Heart right ventricle (tissue), 16 donors: ENCODE measurements around the gene CCDC190. TPM values are rescaled to one million over a fixed set of nuclear protein-coding genes. Genes with fewer than 3 reads are reported as not detected.
"Not testable (repeated sequence)": the region's sequence is repeated elsewhere in the genome, so short reads cannot be mapped to it uniquely, and the experiment has no call there.

Experiments
- ATAC-seq, 8 donors: fragments of 200-7000 bp; cut with Tn5 transposase; one replicate each; pipeline ENCODE4 v1.9.1; 2020; ENCODE audit warnings: mild to moderate bottlenecking in 8 of 8, moderate library complexity in 8 of 8, moderate number of reproducible peaks in 1 of 8
- DNase-seq, 2 donors: peaks; one replicate each; pipeline ENCODE4 v3.0.0-alpha.2; 2020
- H3K27ac ChIP-seq, 10 donors: fragments of 200-600 bp; sonication (generic) in 2 of 10; one replicate each; pipeline versions ENCODE4 v1.5.0 to v1.8.0; 2020 to 2022; ENCODE audit warnings: mild to moderate bottlenecking in 3 of 10
- H3K27me3 ChIP-seq, 7 donors: fragments of 200-600 bp; one replicate each; pipeline ENCODE4 v1.8.0; 2021 to 2022; ENCODE audit warnings: mild to moderate bottlenecking in 2 of 7
- H3K36me3 ChIP-seq, 9 donors: fragments of 200-600 bp; sonication (generic) in 1 of 9; one replicate each; pipeline versions ENCODE4 v1.5.0 to v1.8.0; 2020 to 2022; ENCODE audit warnings: mild to moderate bottlenecking in 2 of 9
- H3K4me1 ChIP-seq, 9 donors: fragments of 200-600 bp; sonication (generic) in 1 of 9; one replicate each; pipeline versions ENCODE4 v1.5.0 to v1.8.0; 2020 to 2022; ENCODE audit warnings: mild to moderate bottlenecking in 4 of 9
- H3K4me3 ChIP-seq, 10 donors: fragments of 200-600 bp; sonication (generic) in 2 of 10; one replicate each; pipeline versions ENCODE4 v1.5.0 to v1.8.0; 2020 to 2022; ENCODE audit warnings: mild to moderate bottlenecking in 7 of 10, moderate library complexity in 2 of 10
- H3K9me3 ChIP-seq, 11 donors: fragments of 200-600 bp in 10 of 11; sonication (generic) in 2 of 11; one replicate each; pipeline versions ENCODE4 v1.5.0 to v1.8.0; 2013 to 2022; ENCODE audit warnings: mild to moderate bottlenecking in 2 of 11, control low read depth in 1 of 11, moderate library complexity in 1 of 11
- WGBS, 2 donors: extraction: QIAGEN DNeasy Blood & Tissue Kit; methylation state at CpG; one replicate each; pipeline ENCODE4 v1.1.7; 2013; ENCODE audit warnings: inconsistent platforms in 1 of 2; 5-methylcytosine and 5-hydroxymethylcytosine counted together
- intact Hi-C, 10 donors: fragments of 100-400 bp; cut with DNase I; formaldehyde crosslinking; loops; one replicate each; pipeline versions ENCODE4 v1.11.1 to v1.14.2; 2022
- polyA plus RNA-seq, 2 donors: library from polyadenylated mRNA; stranded (reverse); fragments of 200-250 nt; gene quantifications; one replicate each; pipeline ENCODE4 v1.2.3, GENCODE V29; 2013
- total RNA-seq, 10 donors: library from RNA; stranded (reverse); fragmentation: NEBNext Ultra II Directional in 3 of 10; extraction: Animal tissue kit (Norgen Biotek cat#: 25700) in 3 of 10; gene quantifications; one replicate each; pipeline versions ENCODE4 v1.2.1 to v1.2.4, GENCODE V29; 2021 to 2023
- TF ChIP-seq, protein P1 (sequence below), 9 donors: fragments of 200-600 bp; sonication (generic) in 2 of 9; IDR thresholded peaks; one replicate each; pipeline versions ENCODE4 v1.5.0 to v1.8.0; 2021 to 2022; ENCODE audit warnings: antibody characterized with exemption in 9 of 9, mild to moderate bottlenecking in 5 of 9, moderate library complexity in 1 of 9
- donor health status: Arrhythmogenic right ventricular cardiomyopathy.
- donor health status: ischemic (EF 13 %, LVEDD 7.1; RV severe dilation, severe dysfunction).
- donor health status: healthy with polysubstance abuse.
- donor health status: DM: no; HTN: yes; CAD: no.
- donor health status: DM: no; HTN: no; CAD: no.
- donor health status: ischemic (EF 25% LVEDD 6.9; RV normal size, moderate dysfunction).
- donor health status: ischemic (EF 25% LVEDD 5.7; RV mildly dilated, moderate dysfunction).
- donor health status: healthy.
- donor health status: DM: yes; HTN: yes; CAD: no.
- donor health status: Ischemic cardiomyopathy.
- donor health status: ischemic (EF 35%, LVEDD 5.7; RV mildly dilated, moderate dysfunction).
- donor health status: nonischemic (EF 11% LVEDD 7.7; RV severe dilation, severe dysfunction).
- donor health status: DM: yes; HTN: yes; CAD: no.
- donor health status: PGD.
- donor health status: ischemic (EF 29% LVEDD 5.4; RV normal size, mild dysfunction).
- donor health status: nonischemic (EF 23%, LVEDD 6.1; RV moderate dilation, normal function).

CCDC190 gene
- total and polyA plus RNA-seq, 12 donors = 0.07 to 1.2 (median 0.30) TPM

DNA sequence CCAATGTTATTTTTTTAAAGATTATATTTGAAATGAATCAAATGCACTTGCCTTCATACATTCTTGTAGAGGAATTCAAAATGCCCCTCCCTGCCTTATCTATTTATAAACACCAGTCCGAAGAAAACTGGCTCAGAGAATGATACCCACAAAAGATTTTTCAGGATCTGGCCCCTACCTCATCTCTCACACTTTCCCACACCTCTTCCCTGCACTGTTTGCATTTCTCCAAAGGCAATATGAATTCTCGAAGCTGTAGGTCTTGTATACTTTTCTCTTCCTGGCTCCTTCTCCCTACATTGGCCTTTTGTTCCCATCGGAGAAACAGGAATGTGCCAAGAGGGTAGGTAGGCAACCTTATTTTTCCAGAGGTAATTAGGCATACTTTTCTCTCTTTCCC lies 12.0 kb upstream of the CCDC190 start:
- no peak overlapping the region for H3K27ac ChIP-seq
- WGBS, 2 donors = 52 to 56% methylated on average over 3 of the region's 3 CpGs
- H3K27me3 ChIP-seq = peaks cover 0 to 10% (median 0%) of the 10 kb centered on the region in 7 donors
- TF ChIP-seq, protein P1, sequence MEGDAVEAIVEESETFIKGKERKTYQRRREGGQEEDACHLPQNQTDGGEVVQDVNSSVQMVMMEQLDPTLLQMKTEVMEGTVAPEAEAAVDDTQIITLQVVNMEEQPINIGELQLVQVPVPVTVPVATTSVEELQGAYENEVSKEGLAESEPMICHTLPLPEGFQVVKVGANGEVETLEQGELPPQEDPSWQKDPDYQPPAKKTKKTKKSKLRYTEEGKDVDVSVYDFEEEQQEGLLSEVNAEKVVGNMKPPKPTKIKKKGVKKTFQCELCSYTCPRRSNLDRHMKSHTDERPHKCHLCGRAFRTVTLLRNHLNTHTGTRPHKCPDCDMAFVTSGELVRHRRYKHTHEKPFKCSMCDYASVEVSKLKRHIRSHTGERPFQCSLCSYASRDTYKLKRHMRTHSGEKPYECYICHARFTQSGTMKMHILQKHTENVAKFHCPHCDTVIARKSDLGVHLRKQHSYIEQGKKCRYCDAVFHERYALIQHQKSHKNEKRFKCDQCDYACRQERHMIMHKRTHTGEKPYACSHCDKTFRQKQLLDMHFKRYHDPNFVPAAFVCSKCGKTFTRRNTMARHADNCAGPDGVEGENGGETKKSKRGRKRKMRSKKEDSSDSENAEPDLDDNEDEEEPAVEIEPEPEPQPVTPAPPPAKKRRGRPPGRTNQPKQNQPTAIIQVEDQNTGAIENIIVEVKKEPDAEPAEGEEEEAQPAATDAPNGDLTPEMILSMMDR (IDR thresholded peaks at IDR 0.05) = no peak
- DNase-seq (no peak), ATAC-seq (no peak)
- H3K36me3 ChIP-seq = no peaks in the 10 kb centered on the region
- H3K9me3 ChIP-seq = peaks cover 0 to 31% (median 4%) of the 10 kb centered on the region in 11 donors
- intact Hi-C loops = loop anchor here in 2 of 10 donors (10.0 kb wide), 1 partner anchor 192 kb away; the partner anchor contains the start of gene RGS4 (in 2 of the 2)
- H3K4me1 ChIP-seq = no peaks in the 10 kb centered on the region
- no peak overlapping the region for H3K4me3 ChIP-seq

DNA sequence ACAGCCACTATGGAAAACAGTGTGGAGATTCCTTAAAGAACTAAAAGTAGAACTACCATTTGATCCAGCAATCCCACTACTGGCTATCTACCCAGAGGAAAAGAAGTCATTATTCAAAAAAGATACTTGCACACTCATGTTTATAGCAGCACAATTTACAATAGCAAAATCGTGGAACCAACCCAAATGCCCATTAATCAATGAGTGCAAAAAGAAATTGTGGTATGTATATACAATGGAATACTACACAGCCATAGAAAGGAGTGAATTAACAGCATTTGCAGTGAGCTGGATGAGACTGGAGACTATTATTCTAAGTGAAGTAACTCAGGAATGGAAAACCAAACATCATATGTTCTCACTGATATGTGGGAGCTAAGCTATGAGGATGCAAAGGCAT lies 10.4 kb upstream of the CCDC190 start:
- not testable (repeated sequence) for DNase-seq, H3K4me3 ChIP-seq, H3K27me3 ChIP-seq, H3K4me1 ChIP-seq, H3K27ac ChIP-seq, ATAC-seq, H3K36me3 ChIP-seq
- 42 to 60% methylated on average over 1 of the region's 1 CpG for WGBS, 2 donors
- peaks cover 0 to 31% (median 4%) of the 10 kb centered on the region in 11 donors for H3K9me3 ChIP-seq
- intact Hi-C loops = loop anchor here in 2 of 10 donors (10.0 kb wide), 1 partner anchor 193 kb away; the partner anchor contains the start of gene RGS4 (in 2 of the 2)

DNA sequence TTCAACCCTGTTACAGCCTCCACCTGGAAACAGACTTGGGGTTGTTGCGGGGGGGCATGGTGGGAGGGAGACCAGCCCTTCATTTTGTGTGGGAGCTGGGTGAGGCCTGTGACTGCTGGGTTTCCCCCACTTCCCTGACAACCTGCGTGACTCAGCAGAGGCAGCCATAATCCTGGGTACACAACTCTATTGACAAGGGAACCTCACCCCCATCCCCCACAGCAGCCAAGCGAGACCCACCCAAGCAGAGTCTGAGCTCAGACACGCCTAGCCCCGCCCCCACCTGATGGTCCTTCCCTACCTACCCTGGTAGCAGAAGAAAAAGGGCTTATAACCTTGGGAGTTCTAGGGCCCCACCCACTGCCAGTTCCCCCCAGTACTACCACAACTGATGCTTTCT lies 8.0 kb upstream of the CCDC190 start:
- Histone ChIP-seq H3K9me3 (peaks cover 0 to 31% (median 4%) of the 10 kb centered on the region in 11 donors), H3K36me3 (no peaks in the 10 kb centered on the region), H3K27me3 (peaks cover 0 to 5% (median 0%) of the 10 kb centered on the region in 7 donors), H3K4me3 (no peak overlapping the region), H3K4me1 (no peaks in the 10 kb centered on the region), H3K27ac (no peak overlapping the region)
- DNase-seq = no peak
- TF ChIP-seq, protein P1 (IDR thresholded peaks at IDR 0.05) = no peak
- 87 to 94% methylated on average over 5 of the region's 5 CpGs for WGBS, 2 donors
- no peak for ATAC-seq
- intact Hi-C loops = no loop called here

GRCh38 chr1:162861625-162862024 lies 650 bp upstream of the CCDC190 start:
- DNase-seq (no peak), ATAC-seq (peak in 1 of 8 donors; percentile 27)
- Histone ChIP-seq H3K27me3 (peaks cover 0 to 5% (median 0%) of the 10 kb centered on the region in 7 donors), H3K4me1 (peaks cover 0 to 17% (median 0%) of the 10 kb centered on the region in 9 donors), H3K9me3 (no peaks in the 10 kb centered on the region), H3K4me3 (no peak overlapping the region), H3K27ac (peak overlapping the region in 5 of 10 donors; percentile 17 to 59 (median 38)), H3K36me3 (no peaks in the 10 kb centered on the region)
- TF ChIP-seq, protein P1 (IDR thresholded peaks at IDR 0.05) = no peak
- 36 to 37% methylated on average over 5 of the region's 5 CpGs for WGBS, 2 donors
- intact Hi-C loops = no loop called here

- Histone ChIP-seq H3K36me3 (no peaks in the 10 kb centered on the region), H3K9me3 (no peaks in the 10 kb centered on the region), H3K27me3 (no peaks in the 10 kb centered on the region), H3K27ac (no peak overlapping the region), H3K4me1 (peaks cover 0 to 17% (median 0%) of the 10 kb centered on the region in 9 donors), H3K4me3 (no peak overlapping the region)
- intact Hi-C loops = loop anchor here in 3 of 10 donors (5.0 to 10.0 kb wide), 3 partner anchors 206 to 458 kb away; partner anchors contain the start of gene RGS4 (in 1 of the 3)
- DNase-seq (no peak), ATAC-seq (no peak)
- 50 to 76% methylated on average over 1 of the region's 1 CpG for WGBS, 2 donors
- TF ChIP-seq, protein P1 (IDR thresholded peaks at IDR 0.05) = no peak
Measured at GRCh38 chr1:162859191-162859590, 1.8 kb downstream of the CCDC190 start.
